Heart right ventricle (tissue), 16 donors: ENCODE measurements around the gene PLA2G4E. TPM values are rescaled to one million over a fixed set of nuclear protein-coding genes. Genes with fewer than 3 reads are reported as not detected.

Experiments
- ATAC-seq, 8 donors: fragments of 200-7000 bp; cut with Tn5 transposase; one replicate each; pipeline ENCODE4 v1.9.1; 2020; ENCODE audit warnings: mild to moderate bottlenecking in 8 of 8, moderate library complexity in 8 of 8, moderate number of reproducible peaks in 1 of 8
- DNase-seq, 2 donors: peaks; one replicate each; pipeline ENCODE4 v3.0.0-alpha.2; 2020
- H3K27ac ChIP-seq, 10 donors: fragments of 200-600 bp; sonication (generic) in 2 of 10; one replicate each; pipeline versions ENCODE4 v1.5.0 to v1.8.0; 2020 to 2022; ENCODE audit warnings: mild to moderate bottlenecking in 3 of 10
- H3K27me3 ChIP-seq, 7 donors: fragments of 200-600 bp; one replicate each; pipeline ENCODE4 v1.8.0; 2021 to 2022; ENCODE audit warnings: mild to moderate bottlenecking in 2 of 7
- H3K36me3 ChIP-seq, 9 donors: fragments of 200-600 bp; sonication (generic) in 1 of 9; one replicate each; pipeline versions ENCODE4 v1.5.0 to v1.8.0; 2020 to 2022; ENCODE audit warnings: mild to moderate bottlenecking in 2 of 9
- H3K4me1 ChIP-seq, 9 donors: fragments of 200-600 bp; sonication (generic) in 1 of 9; one replicate each; pipeline versions ENCODE4 v1.5.0 to v1.8.0; 2020 to 2022; ENCODE audit warnings: mild to moderate bottlenecking in 4 of 9
- H3K4me3 ChIP-seq, 10 donors: fragments of 200-600 bp; sonication (generic) in 2 of 10; one replicate each; pipeline versions ENCODE4 v1.5.0 to v1.8.0; 2020 to 2022; ENCODE audit warnings: mild to moderate bottlenecking in 7 of 10, moderate library complexity in 2 of 10
- H3K9me3 ChIP-seq, 11 donors: fragments of 200-600 bp in 10 of 11; sonication (generic) in 2 of 11; one replicate each; pipeline versions ENCODE4 v1.5.0 to v1.8.0; 2013 to 2022; ENCODE audit warnings: mild to moderate bottlenecking in 2 of 11, control low read depth in 1 of 11, moderate library complexity in 1 of 11
- WGBS, 2 donors: extraction: QIAGEN DNeasy Blood & Tissue Kit; methylation state at CpG; one replicate each; pipeline ENCODE4 v1.1.7; 2013; ENCODE audit warnings: inconsistent platforms in 1 of 2; 5-methylcytosine and 5-hydroxymethylcytosine counted together
- intact Hi-C, 10 donors: fragments of 100-400 bp; cut with DNase I; formaldehyde crosslinking; loops; one replicate each; pipeline versions ENCODE4 v1.11.1 to v1.14.2; 2022
- polyA plus RNA-seq, 2 donors: library from polyadenylated mRNA; stranded (reverse); fragments of 200-250 nt; gene quantifications; one replicate each; pipeline ENCODE4 v1.2.3, GENCODE V29; 2013
- total RNA-seq, 10 donors: library from RNA; stranded (reverse); fragmentation: NEBNext Ultra II Directional in 3 of 10; extraction: Animal tissue kit (Norgen Biotek cat#: 25700) in 3 of 10; gene quantifications; one replicate each; pipeline versions ENCODE4 v1.2.1 to v1.2.4, GENCODE V29; 2021 to 2023
- TF ChIP-seq, protein P1 (sequence below), 9 donors: fragments of 200-600 bp; sonication (generic) in 2 of 9; IDR thresholded peaks; one replicate each; pipeline versions ENCODE4 v1.5.0 to v1.8.0; 2021 to 2022; ENCODE audit warnings: antibody characterized with exemption in 9 of 9, mild to moderate bottlenecking in 5 of 9, moderate library complexity in 1 of 9
- donor health status: Arrhythmogenic right ventricular cardiomyopathy.
- donor health status: ischemic (EF 13 %, LVEDD 7.1; RV severe dilation, severe dysfunction).
- donor health status: healthy with polysubstance abuse.
- donor health status: DM: no; HTN: yes; CAD: no.
- donor health status: DM: no; HTN: no; CAD: no.
- donor health status: ischemic (EF 25% LVEDD 6.9; RV normal size, moderate dysfunction).
- donor health status: ischemic (EF 25% LVEDD 5.7; RV mildly dilated, moderate dysfunction).
- donor health status: healthy.
- donor health status: DM: yes; HTN: yes; CAD: no.
- donor health status: Ischemic cardiomyopathy.
- donor health status: ischemic (EF 35%, LVEDD 5.7; RV mildly dilated, moderate dysfunction).
- donor health status: nonischemic (EF 11% LVEDD 7.7; RV severe dilation, severe dysfunction).
- donor health status: DM: yes; HTN: yes; CAD: no.
- donor health status: PGD.
- donor health status: ischemic (EF 29% LVEDD 5.4; RV normal size, mild dysfunction).
- donor health status: nonischemic (EF 23%, LVEDD 6.1; RV moderate dilation, normal function).

The PLA2G4E gene
- total and polyA plus RNA-seq, 12 donors, result 0.05 to 0.79 (median 0.07) TPM; not detected in 7

DNA sequence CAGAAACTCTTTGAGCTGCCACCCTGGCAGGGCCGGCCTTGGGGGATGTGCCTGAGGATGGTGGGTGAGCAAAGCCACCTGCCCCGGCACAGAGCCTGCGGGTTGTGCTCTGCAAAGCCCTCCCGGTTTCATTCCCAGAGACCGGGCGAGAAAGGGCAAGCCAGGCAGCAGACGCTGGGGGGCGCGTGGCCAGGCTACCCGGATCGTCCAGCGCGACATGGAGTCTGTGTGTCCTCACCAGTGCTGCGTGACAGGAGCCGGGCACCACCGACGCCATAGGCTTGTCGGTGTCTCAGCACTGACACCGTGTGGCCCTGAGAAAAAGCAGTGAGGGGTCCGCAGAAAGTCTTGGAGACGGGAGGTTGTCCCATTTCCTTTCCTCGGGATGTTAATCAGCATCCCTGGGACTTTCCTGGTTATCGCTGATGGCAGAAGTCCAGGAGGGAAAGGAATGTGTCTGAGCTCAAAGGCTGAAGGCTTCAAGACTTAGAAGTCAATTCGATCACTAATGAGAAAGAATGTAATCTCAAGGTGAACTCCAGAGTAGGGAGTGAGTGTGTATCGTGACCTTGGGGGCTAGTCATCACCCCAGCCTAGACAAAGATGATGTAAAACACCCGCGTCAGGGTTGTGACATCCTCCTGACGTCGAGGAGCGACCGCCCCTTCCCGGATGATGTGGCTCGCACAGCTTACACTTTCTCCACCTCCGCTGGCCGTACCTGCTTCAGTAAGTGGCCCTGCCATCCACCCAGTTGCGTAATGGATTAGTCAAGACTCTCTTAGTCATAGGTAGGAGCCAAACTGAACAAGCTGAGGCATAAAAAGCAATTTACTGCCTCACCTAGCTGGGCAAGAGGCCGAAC lies 36.3 kb upstream of the PLA2G4E start:
- intact Hi-C loops, result loop anchor here in 8 of 10 donors (1.0 to 10.0 kb wide), 6 partner anchors 55 to 152 kb away; no protein-coding TSS in a partner anchor
- no peaks in the 10 kb centered on the region for H3K9me3 ChIP-seq
- ATAC-seq (peak; percentile 88 to 96 (median 94)), DNase-seq (peak; percentile 77 to 82)
- H3K27ac ChIP-seq, result peak overlapping the region in 1 of 10 donors; percentile 62
- TF ChIP-seq, protein P1, sequence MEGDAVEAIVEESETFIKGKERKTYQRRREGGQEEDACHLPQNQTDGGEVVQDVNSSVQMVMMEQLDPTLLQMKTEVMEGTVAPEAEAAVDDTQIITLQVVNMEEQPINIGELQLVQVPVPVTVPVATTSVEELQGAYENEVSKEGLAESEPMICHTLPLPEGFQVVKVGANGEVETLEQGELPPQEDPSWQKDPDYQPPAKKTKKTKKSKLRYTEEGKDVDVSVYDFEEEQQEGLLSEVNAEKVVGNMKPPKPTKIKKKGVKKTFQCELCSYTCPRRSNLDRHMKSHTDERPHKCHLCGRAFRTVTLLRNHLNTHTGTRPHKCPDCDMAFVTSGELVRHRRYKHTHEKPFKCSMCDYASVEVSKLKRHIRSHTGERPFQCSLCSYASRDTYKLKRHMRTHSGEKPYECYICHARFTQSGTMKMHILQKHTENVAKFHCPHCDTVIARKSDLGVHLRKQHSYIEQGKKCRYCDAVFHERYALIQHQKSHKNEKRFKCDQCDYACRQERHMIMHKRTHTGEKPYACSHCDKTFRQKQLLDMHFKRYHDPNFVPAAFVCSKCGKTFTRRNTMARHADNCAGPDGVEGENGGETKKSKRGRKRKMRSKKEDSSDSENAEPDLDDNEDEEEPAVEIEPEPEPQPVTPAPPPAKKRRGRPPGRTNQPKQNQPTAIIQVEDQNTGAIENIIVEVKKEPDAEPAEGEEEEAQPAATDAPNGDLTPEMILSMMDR (IDR thresholded peaks at IDR 0.05), result peak; percentile 57 to 87 (median 75)
- peak overlapping the region in 7 of 10 donors; percentile 13 to 38 (median 34) for H3K4me3 ChIP-seq
- no peaks in the 10 kb centered on the region for H3K36me3 ChIP-seq
- 10% methylated on average over 37 of the region's 37 CpGs for WGBS, 2 donors
- peaks cover 0 to 19% (median 0%) of the 10 kb centered on the region in 7 donors for H3K27me3 ChIP-seq
- H3K4me1 ChIP-seq, result peaks cover 0 to 21% (median 8%) of the 10 kb centered on the region in 9 donors

DNA sequence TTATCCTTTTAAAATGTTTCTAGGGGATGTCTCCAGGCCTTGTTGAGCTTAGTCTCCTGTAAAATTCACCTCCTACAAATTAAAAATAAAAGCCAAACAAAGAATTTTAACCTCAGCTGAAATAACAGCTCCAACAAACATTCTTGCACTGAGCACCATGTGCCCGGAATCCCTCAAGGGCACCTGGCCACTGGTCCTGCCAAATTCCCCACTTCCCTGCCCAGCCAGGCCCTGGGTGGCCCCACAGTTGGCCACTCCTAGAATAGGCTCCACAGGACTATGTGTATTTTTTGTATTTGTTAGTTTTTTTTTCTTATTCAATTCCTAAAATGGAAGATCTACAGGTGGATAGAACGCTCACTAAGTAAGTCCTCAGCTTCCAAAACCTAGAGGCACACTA lies 33.1 kb upstream of the PLA2G4E start:
- Histone ChIP-seq H3K4me1 (peaks cover 0 to 33% (median 14%) of the 10 kb centered on the region in 9 donors), H3K36me3 (no peaks in the 10 kb centered on the region), H3K4me3 (no peak overlapping the region), H3K9me3 (no peaks in the 10 kb centered on the region), H3K27me3 (peaks cover 0 to 19% (median 0%) of the 10 kb centered on the region in 7 donors), H3K27ac (no peak overlapping the region)
- intact Hi-C loops, result loop anchor here in 3 of 10 donors (5.0 to 10.0 kb wide), 3 partner anchors 37 to 149 kb away; no protein-coding TSS in a partner anchor
- TF ChIP-seq, protein P1 (IDR thresholded peaks at IDR 0.05), result no peak
- ATAC-seq, result peak in 5 of 8 donors; percentile 30 to 66 (median 44)
- DNase-seq, result no peak
- 71 to 80% methylated on average over 2 of the region's 2 CpGs for WGBS, 2 donors

DNA sequence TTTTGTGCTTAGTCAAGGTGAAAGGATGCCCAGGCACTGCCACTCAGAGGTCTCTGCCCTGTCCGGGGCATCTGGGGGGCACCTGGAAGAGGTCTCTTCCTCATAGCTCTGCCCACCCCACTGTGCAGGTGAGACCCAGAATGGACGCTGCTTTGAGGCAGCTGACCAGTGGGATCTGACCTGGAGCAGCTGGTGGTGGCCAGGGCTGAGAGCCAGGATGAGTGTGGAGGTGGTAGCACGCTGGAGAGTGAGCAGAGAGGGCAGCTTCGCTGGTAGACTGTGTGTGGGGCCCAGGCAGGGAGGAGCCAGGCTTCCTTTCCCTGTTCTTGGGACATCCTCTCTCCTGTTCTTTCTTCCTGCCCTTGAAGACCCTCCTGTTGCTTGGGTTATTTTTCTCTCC lies 32.2 kb upstream of the PLA2G4E start:
- Histone ChIP-seq H3K36me3 (no peaks in the 10 kb centered on the region), H3K4me1 (peaks cover 0 to 33% (median 14%) of the 10 kb centered on the region in 9 donors), H3K9me3 (no peaks in the 10 kb centered on the region), H3K27me3 (peaks cover 0 to 17% (median 0%) of the 10 kb centered on the region in 7 donors), H3K27ac (no peak overlapping the region), H3K4me3 (no peak overlapping the region)
- no peak for ATAC-seq
- no peak for DNase-seq
- TF ChIP-seq, protein P1 (IDR thresholded peaks at IDR 0.05), result no peak
- intact Hi-C loops, result loop anchor here in 3 of 10 donors (5.0 to 10.0 kb wide), 3 partner anchors 36 to 148 kb away; no protein-coding TSS in a partner anchor
- 54 to 66% methylated on average over 4 of the region's 4 CpGs for WGBS, 2 donors

DNA sequence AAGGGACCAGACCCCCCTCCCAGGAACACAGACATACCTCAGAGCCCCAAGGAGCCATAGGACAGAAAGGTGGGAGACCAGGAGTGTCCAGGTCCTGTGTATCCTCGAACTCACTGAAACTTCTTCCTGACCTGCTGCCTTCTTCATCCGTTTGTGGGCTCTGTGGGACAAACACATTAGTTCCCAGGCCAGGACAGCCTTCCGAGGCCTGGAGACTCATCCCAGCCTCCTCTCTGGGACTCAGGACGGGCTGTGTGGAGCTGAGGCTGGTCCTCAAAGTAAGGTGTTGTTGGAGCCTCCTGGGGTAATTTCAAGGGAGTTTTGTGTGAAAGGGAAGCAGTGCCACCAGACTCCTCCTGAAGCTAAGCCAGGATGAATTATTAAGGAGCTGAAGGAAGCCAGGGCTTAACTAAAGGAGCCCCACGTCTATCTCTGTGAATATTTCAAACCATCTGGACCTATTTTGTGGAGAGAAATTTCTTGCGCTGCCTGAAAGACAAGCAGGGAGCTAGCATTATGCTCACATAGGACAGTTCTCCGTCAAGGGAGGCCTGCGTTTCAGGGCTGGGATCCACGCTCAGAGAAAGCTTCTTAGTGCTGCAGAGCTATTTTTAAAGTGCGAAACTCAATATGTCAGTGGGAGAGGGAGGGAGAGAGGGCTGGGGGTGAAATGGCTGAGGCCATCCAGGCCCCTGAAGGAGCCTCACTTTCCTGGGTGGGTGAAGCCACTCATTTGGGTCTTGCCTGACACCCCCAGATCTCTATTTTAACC lies 29.8 kb upstream of the PLA2G4E start:
- TF ChIP-seq, protein P1 (IDR thresholded peaks at IDR 0.05), result no peak
- Histone ChIP-seq H3K4me3 (no peak overlapping the region), H3K36me3 (no peaks in the 10 kb centered on the region), H3K4me1 (peaks cover 0 to 24% (median 6%) of the 10 kb centered on the region in 9 donors), H3K27ac (peak overlapping the region in 9 of 10 donors; percentile 36 to 75 (median 69)), H3K27me3 (peaks cover 0 to 4% (median 0%) of the 10 kb centered on the region in 7 donors), H3K9me3 (no peaks in the 10 kb centered on the region)
- DNase-seq, result no peak
- 64 to 67% methylated on average over 10 of the region's 10 CpGs for WGBS, 2 donors
- ATAC-seq, result peak; percentile 55 to 89 (median 77)
- intact Hi-C loops, result loop anchor here in 3 of 10 donors (5.0 to 10.0 kb wide), 3 partner anchors 33 to 146 kb away; no protein-coding TSS in a partner anchor
